Measurements from ENCODE around the gene MAP3K2.
A peak's percentile ranks its signal among the peaks of the same experiment; 100 is the strongest.

Gene MAP3K2

GRCh38 chr2:127388423-127389164, 819 bp upstream of the MAP3K2 start:
- CTCF ChIA-PET, result interaction anchor here (1.1 to 2.3 kb wide), 3 partner anchors 22 to 27 kb away, joined by 4 to 16 read pairs (median 4); no protein-coding TSS in a partner anchor
- no peak for DNase-seq
- H3K9me3 Mint-ChIP-seq, result no peaks in the 10 kb centered on the region

GRCh38 chr2:127386764-127387654, 766 bp downstream of the MAP3K2 start:
- CTCF ChIA-PET, result interaction anchor here (0.8 to 1.6 kb wide), 3 partner anchors 27 to 142 kb away, joined by 3 to 5 read pairs (median 4); no protein-coding TSS in a partner anchor
- H3K27ac Mint-ChIP-seq, result peak overlapping the region; percentile 93
- H3K36me3 Mint-ChIP-seq, result peaks cover 10% of the 10 kb centered on the region
- no peaks in the 10 kb centered on the region for H3K27me3 Mint-ChIP-seq
- H3K4me1 Mint-ChIP-seq, result peaks cover 58% of the 10 kb centered on the region
- H3K9me3 Mint-ChIP-seq, result no peaks in the 10 kb centered on the region
- peak; percentile 83 for DNase-seq
- H3K4me3 Mint-ChIP-seq, result peak overlapping the region; percentile 93

More at GRCh38 chr2:127388423-127389164, 819 bp upstream of the MAP3K2 start:
- Mint-ChIP-seq H3K27me3 (no peaks in the 10 kb centered on the region), H3K36me3 (peaks cover 5% of the 10 kb centered on the region), H3K4me1 (peaks cover 56% of the 10 kb centered on the region), H3K4me3 (peak overlapping the region; percentile 75), H3K27ac (peak overlapping the region; percentile 91)

DNA sequence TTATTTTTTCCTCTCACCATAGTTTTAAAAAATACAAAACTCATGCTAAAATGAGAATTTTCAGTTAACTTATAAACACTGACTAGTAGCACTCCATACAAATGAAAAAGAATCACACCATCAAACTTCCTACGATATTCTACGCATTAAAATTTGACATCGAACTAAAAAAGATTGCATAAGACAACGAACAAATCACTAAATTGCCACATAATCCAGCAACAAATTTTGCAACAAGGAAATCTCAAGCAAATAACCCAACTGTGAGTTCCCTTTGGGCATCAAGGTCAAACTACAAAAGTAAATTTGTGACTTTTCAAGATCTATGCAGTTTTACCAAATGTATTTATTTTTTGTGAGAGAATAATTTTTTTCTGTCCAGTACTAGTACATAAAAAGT, 1.5 kb downstream of the MAP3K2 start:
- peaks cover 10% of the 10 kb centered on the region for H3K36me3 Mint-ChIP-seq
- DNase-seq, result no peak
- peaks cover 62% of the 10 kb centered on the region for H3K4me1 Mint-ChIP-seq
- H3K27me3 Mint-ChIP-seq, result no peaks in the 10 kb centered on the region
- peak overlapping the region; percentile 93 for H3K4me3 Mint-ChIP-seq
- CTCF ChIA-PET, result interaction anchor here (0.8 to 1.6 kb wide), 4 partner anchors 28 to 143 kb away, joined by 3 to 5 read pairs (median 4); no protein-coding TSS in a partner anchor
- peak overlapping the region; percentile 93 for H3K27ac Mint-ChIP-seq
- H3K9me3 Mint-ChIP-seq, result no peaks in the 10 kb centered on the region

DNA sequence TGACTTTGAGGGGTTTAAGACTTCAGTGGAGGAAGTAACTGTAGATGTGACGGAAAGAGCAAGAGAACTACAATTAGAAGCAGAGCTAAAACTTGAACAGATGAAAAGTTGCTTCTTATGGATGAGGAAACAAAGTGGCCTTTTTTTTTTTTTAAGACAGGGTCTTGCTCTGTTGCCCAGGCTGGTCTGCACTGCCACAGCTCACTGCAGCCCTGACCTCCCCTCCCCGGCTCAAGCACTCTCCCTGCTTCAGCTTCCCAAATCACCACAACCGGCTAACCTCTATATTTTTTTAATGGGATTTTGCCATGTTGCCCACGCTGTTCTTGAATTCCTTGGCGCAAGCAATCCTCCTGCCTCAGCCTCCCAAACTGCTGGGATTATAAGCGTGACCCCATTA, 3.2 kb downstream of the MAP3K2 start:
- no peak for DNase-seq
- Mint-ChIP-seq H3K27ac (no peak overlapping the region), H3K4me3 (no peak overlapping the region), H3K27me3 (no peaks in the 10 kb centered on the region), H3K9me3 (no peaks in the 10 kb centered on the region), H3K4me1 (peaks cover 57% of the 10 kb centered on the region), H3K36me3 (peaks cover 10% of the 10 kb centered on the region)
- CTCF ChIA-PET, result no interaction called here

GRCh38 chr2:127382831-127383230, 4.9 kb downstream of the MAP3K2 start:
- H3K27ac Mint-ChIP-seq, result no peak overlapping the region
- no peaks in the 10 kb centered on the region for H3K9me3 Mint-ChIP-seq
- H3K36me3 Mint-ChIP-seq, result peaks cover 11% of the 10 kb centered on the region
- CTCF ChIA-PET, result no interaction called here
- H3K27me3 Mint-ChIP-seq, result no peaks in the 10 kb centered on the region
- H3K4me3 Mint-ChIP-seq, result no peak overlapping the region
- H3K4me1 Mint-ChIP-seq, result peaks cover 45% of the 10 kb centered on the region
- DNase-seq, result no peak

- Mint-ChIP-seq H3K36me3 (peaks cover 16% of the 10 kb centered on the region), H3K27ac (no peak overlapping the region), H3K27me3 (no peaks in the 10 kb centered on the region), H3K4me3 (no peak overlapping the region), H3K4me1 (peaks cover 47% of the 10 kb centered on the region), H3K9me3 (peaks cover 3% of the 10 kb centered on the region)
- DNase-seq, result no peak
- CTCF ChIA-PET, result no interaction called here
Observed at GRCh38 chr2:127381762-127382161, 6.0 kb downstream of the MAP3K2 start.

DNA sequence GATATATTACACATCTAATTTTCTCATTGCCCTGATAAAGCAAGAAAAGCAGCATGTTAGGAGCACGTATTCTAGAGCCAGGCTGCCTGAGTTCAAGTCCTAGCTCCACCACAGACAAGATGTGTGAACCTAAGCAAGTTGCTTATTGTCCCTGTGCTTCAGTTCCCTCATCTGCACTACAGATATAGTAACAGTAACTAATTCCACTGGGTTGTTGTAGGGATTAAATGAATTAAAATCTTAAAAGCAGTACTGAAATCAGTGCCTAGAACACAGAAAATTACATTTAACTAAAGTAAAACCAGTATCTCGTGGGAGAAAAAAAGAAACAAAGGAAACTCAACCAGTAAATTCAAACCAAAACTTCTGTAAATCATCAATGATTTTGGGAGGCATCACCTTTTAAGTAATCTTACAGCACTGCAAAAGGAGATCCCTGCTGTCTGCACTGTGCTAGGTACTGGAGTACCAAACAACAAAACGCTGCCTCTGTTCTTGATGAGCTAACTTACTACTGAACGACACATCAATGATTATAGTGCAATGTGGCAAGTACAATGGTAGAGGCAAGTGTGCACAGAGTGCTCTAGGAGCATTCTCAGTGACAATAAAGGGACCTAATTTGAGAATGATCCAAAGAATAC, 7.9 kb downstream of the MAP3K2 start:
- no peak for DNase-seq
- Mint-ChIP-seq H3K27ac (no peak overlapping the region), H3K36me3 (peaks cover 25% of the 10 kb centered on the region), H3K4me1 (peaks cover 28% of the 10 kb centered on the region), H3K9me3 (peaks cover 11% of the 10 kb centered on the region), H3K4me3 (no peak overlapping the region), H3K27me3 (no peaks in the 10 kb centered on the region)
- CTCF ChIA-PET, result no interaction called here

DNA sequence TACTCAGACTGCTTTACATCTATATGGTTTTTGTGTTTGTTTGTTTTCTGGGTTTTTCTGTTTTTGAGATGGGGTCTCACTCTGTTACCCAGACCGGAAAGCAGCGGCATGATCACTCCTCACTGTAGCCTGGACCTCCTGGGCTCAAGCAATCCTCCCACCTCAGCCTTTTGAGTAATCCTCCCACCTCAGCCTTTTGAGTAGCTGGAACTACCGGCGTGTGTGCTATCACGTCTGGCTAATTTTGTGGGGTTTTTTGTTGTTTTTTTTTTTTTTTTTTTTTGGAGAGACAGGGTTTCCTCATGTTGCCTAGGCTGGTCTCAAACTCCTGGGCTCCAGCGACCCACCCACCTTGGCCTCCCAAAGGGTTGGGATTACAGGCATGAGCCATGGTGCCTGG, 9.1 kb downstream of the MAP3K2 start:
- Mint-ChIP-seq H3K9me3 (peaks cover 21% of the 10 kb centered on the region), H3K4me3 (no peak overlapping the region), H3K4me1 (peaks cover 23% of the 10 kb centered on the region), H3K27me3 (no peaks in the 10 kb centered on the region), H3K36me3 (peaks cover 29% of the 10 kb centered on the region), H3K27ac (no peak overlapping the region)
- CTCF ChIA-PET, result no interaction called here
- DNase-seq, result no peak

- H3K4me3 Mint-ChIP-seq, result no peak overlapping the region
- CTCF ChIA-PET, result no interaction called here
- no peak overlapping the region for H3K27ac Mint-ChIP-seq
- peaks cover 20% of the 10 kb centered on the region for H3K4me1 Mint-ChIP-seq
- H3K27me3 Mint-ChIP-seq, result no peaks in the 10 kb centered on the region
- DNase-seq, result no peak
- peaks cover 35% of the 10 kb centered on the region for H3K36me3 Mint-ChIP-seq
- H3K9me3 Mint-ChIP-seq, result peaks cover 29% of the 10 kb centered on the region
Observed at GRCh38 chr2:127377262-127377661, 10.5 kb downstream of the MAP3K2 start.

- Mint-ChIP-seq H3K4me3 (no peak overlapping the region), H3K9me3 (peaks cover 37% of the 10 kb centered on the region)
- CTCF ChIA-PET, result interaction anchor here (1.0 kb wide), 1 partner anchor 11 kb away, joined by 3 read pairs; no protein-coding TSS in a partner anchor
Observed at GRCh38 chr2:127376257-127376656, 11.5 kb downstream of the MAP3K2 start.

GRCh38 chr2:127373362-127374083, 14.3 kb downstream of the MAP3K2 start:
- Mint-ChIP-seq H3K27me3 (no peaks in the 10 kb centered on the region), H3K4me1 (peaks cover 8% of the 10 kb centered on the region), H3K27ac (no peak overlapping the region), H3K9me3 (peaks cover 52% of the 10 kb centered on the region), H3K36me3 (peaks cover 52% of the 10 kb centered on the region), H3K4me3 (no peak overlapping the region)
- CTCF ChIA-PET, result no interaction called here
- no peak for DNase-seq

More at GRCh38 chr2:127376257-127376656, 11.5 kb downstream of the MAP3K2 start:
- Mint-ChIP-seq H3K27ac (no peak overlapping the region), H3K4me1 (peaks cover 15% of the 10 kb centered on the region), H3K36me3 (peaks cover 40% of the 10 kb centered on the region), H3K27me3 (no peaks in the 10 kb centered on the region)
- no peak for DNase-seq

GRCh38 chr2:127371037-127371436, 16.7 kb downstream of the MAP3K2 start:
- Mint-ChIP-seq H3K27me3 (no peaks in the 10 kb centered on the region), H3K4me1 (no peaks in the 10 kb centered on the region), H3K27ac (no peak overlapping the region), H3K36me3 (peaks cover 42% of the 10 kb centered on the region), H3K4me3 (no peak overlapping the region), H3K9me3 (peaks cover 46% of the 10 kb centered on the region)
- no peak for DNase-seq
- CTCF ChIA-PET, result no interaction called here

GRCh38 chr2:127370010-127370409, 17.8 kb downstream of the MAP3K2 start:
- H3K27ac Mint-ChIP-seq, result no peak overlapping the region
- H3K27me3 Mint-ChIP-seq, result no peaks in the 10 kb centered on the region
- peaks cover 37% of the 10 kb centered on the region for H3K36me3 Mint-ChIP-seq
- CTCF ChIA-PET, result interaction anchor here (0.7 kb wide), 1 partner anchor 84 kb away, joined by 3 read pairs; no protein-coding TSS in a partner anchor
- no peak for DNase-seq
- H3K4me1 Mint-ChIP-seq, result no peaks in the 10 kb centered on the region
- H3K4me3 Mint-ChIP-seq, result no peak overlapping the region
- peaks cover 41% of the 10 kb centered on the region for H3K9me3 Mint-ChIP-seq
